ENCODE data around the gene ALOX12.

ALOX12 gene

GRCh38 chr17:7021993-7022778 is 26.3 kb downstream of the ALOX12 start:
- DNase-seq (ENCODE audit: low read depth in 2 of 2) = peak; percentile 53 to 59

GRCh38 chr17:7022781-7023571 is 27.1 kb downstream of the ALOX12 start, which contains the start of gene BCL6B:
Gene BCL6B, plus strand, starts transcription at chr17:7023050. Its CDS starts 622 bp downstream, at chr17:7023672.
- no peak for DNase-seq (ENCODE audit: low read depth in 2 of 2)

- peak; percentile 84 for DNase-seq (ENCODE audit: low read depth in 2 of 2)
These were observed 27.9 kb downstream of the ALOX12 start for GRCh38 chr17:7023576-7024401.

- no peak for DNase-seq (ENCODE audit: low read depth in 2 of 2)
These were observed 28.5 kb downstream of the ALOX12 start for GRCh38 chr17:7024402-7024785.

GRCh38 chr17:7025245-7025644 is 29.4 kb downstream of the ALOX12 start:
- no peak for DNase-seq (ENCODE audit: low read depth in 2 of 2)

- DNase-seq (ENCODE audit: low read depth in 2 of 2) = no peak
These were observed 30.7 kb downstream of the ALOX12 start for GRCh38 chr17:7026471-7027115.

GRCh38 chr17:7027335-7027734 is 31.5 kb downstream of the ALOX12 start:
- DNase-seq (ENCODE audit: low read depth in 2 of 2) = no peak

GRCh38 chr17:7029096-7029495 is 33.2 kb downstream of the ALOX12 start:
- no peak for DNase-seq (ENCODE audit: low read depth in 2 of 2)

GRCh38 chr17:7029659-7030058 is 33.8 kb downstream of the ALOX12 start:
- DNase-seq (ENCODE audit: low read depth in 2 of 2) = no peak

- no peak for DNase-seq (ENCODE audit: low read depth in 2 of 2)
These were observed 39.2 kb downstream of the ALOX12 start for GRCh38 chr17:7034955-7035590.

GRCh38 chr17:7035591-7036368 is 39.9 kb downstream of the ALOX12 start, which contains the start of gene SLC16A13:
Gene SLC16A13, plus strand, starts transcription at chr17:7036015. Its CDS starts 368 bp downstream, at chr17:7036383.
- DNase-seq (ENCODE audit: low read depth in 2 of 2) = peak; percentile 93

GRCh38 chr17:7038025-7038862 is 42.4 kb downstream of the ALOX12 start:
- no peak for DNase-seq (ENCODE audit: low read depth in 2 of 2)

GRCh38 chr17:7039832-7040231 is 44.0 kb downstream of the ALOX12 start:
- DNase-seq (ENCODE audit: low read depth in 2 of 2) = no peak

- DNase-seq (ENCODE audit: low read depth in 2 of 2) = no peak
These were observed 46.0 kb downstream of the ALOX12 start for GRCh38 chr17:7041607-7042500.

- DNase-seq (ENCODE audit: low read depth in 2 of 2) = no peak
These were observed 46.8 kb downstream of the ALOX12 start for GRCh38 chr17:7042501-7043181.

GRCh38 chr17:7043182-7043496 is 47.3 kb downstream of the ALOX12 start:
- no peak for DNase-seq (ENCODE audit: low read depth in 2 of 2)

GRCh38 chr17:7043497-7044198 is 47.8 kb downstream of the ALOX12 start, which contains the start of gene SLC16A11:
Gene SLC16A11, minus strand, starts transcription at chr17:7044092. Its CDS starts 579 bp downstream, at chr17:7043513.
- DNase-seq (ENCODE audit: low read depth in 2 of 2) = no peak

Data from stimulated activated CD8-positive, alpha-beta memory T cell treated with anti-CD3 and anti-CD28 coated beads, Interleukin-7, amount 100 ng/mL, for 1 hour (primary cell).